Chondrocyte (in vitro differentiated cells): ENCODE measurements around the gene EIF2AK2. TPM values are rescaled to one million over a fixed set of nuclear protein-coding genes. Genes with fewer than 3 reads are reported as not detected.

Source experiments
- DNase-seq: peaks from one replicate; pipeline ENCODE4 v3.0.0; 2021; ENCODE audit warnings: mixed read lengths, low spot score
- H3K27ac Mint-ChIP-seq: one replicate; pipeline ENCODE4 v1.8.0; 2021; ENCODE audit warnings: mild to moderate bottlenecking, moderate library complexity, mixed read lengths; ENCODE audit not compliant: unreplicated experiment
- H3K27me3 Mint-ChIP-seq: 2 replicates; pipeline ENCODE4 v1.8.0; 2021; ENCODE audit warnings: low read depth, mixed read lengths
- H3K36me3 Mint-ChIP-seq: 2 replicates; pipeline ENCODE4 v1.8.0; 2021; ENCODE audit warnings: low read depth, mixed read lengths
- H3K4me1 Mint-ChIP-seq: 2 replicates; pipeline ENCODE4 v1.8.0; 2021; ENCODE audit warnings: low read depth, mild to moderate bottlenecking, mixed read lengths
- H3K4me3 Mint-ChIP-seq: one replicate; pipeline ENCODE4 v1.8.0; 2021; ENCODE audit warnings: mild to moderate bottlenecking, moderate library complexity, mixed read lengths; ENCODE audit not compliant: unreplicated experiment
- H3K9me3 Mint-ChIP-seq: 2 replicates; pipeline ENCODE4 v1.8.0; 2021; ENCODE audit warnings: low read depth, mixed read lengths
- total RNA-seq: library from RNA; stranded (reverse); gene quantifications from 3 replicates; pipeline ENCODE4 v1.2.1, GENCODE V29; 2021
- TF ChIP-seq, protein P1 (sequence below): fragments of 200-600 bp; sonication (generic); IDR thresholded peaks from 2 replicates; pipeline ENCODE4 v1.5.0; 2021; ENCODE audit warnings: antibody characterized with exemption, mild to moderate bottlenecking, moderate library complexity

EIF2AK2 gene
- total RNA-seq, 1 donor from 2014 or later, result 46.4 TPM

DNA sequence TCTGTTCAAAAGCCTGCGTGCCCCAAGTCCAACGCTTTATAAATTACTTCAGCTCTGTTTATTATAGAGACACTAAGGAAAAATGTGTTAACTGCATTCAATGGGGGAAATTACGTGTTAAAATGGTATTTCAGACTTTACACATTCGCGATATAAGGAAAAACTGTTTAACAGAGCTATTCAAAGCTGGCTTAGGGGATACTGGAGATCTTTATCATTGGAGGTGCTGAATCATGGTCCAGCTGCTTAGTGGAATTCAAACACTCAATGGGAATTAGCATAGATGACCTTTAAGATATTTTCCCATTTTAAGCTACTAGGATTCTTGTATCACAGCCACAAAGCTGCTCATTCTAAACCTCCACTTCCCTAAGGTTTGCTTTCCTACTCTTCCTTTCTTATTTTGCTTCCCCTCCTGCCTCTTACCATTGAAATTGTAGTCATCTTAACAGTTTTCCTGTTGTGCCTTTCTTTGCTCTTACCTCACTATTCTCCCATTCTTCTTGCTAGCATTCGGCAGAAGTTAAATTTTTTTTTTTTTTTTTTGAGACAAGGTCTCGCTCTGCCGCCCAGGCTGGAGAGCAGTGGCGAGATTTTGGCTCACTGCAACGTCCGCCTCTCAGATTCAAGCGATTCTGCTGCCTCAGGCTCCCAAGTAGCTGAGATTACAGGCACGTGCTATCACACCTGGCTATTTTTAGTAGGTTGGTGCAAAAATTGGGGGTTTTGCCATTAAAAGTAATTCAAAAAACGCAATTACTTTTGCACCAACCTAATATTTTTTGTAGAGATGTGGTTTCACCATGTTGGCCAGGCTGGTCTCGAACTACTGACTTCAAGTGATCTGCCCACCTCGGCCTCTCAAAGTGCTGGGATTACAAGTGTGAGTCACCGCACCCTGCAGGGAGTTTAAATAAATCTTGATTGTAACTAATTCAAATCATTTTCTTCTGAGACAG lies 25.2 kb upstream of the EIF2AK2 start:
- Mint-ChIP-seq H3K27me3 (no peaks in the 10 kb centered on the region), H3K4me1 (peaks cover 5% of the 10 kb centered on the region), H3K9me3 (no peaks in the 10 kb centered on the region), H3K27ac (no peak overlapping the region), H3K4me3 (no peak overlapping the region), H3K36me3 (no peaks in the 10 kb centered on the region)
- DNase-seq, result no peak
- TF ChIP-seq, protein P1, sequence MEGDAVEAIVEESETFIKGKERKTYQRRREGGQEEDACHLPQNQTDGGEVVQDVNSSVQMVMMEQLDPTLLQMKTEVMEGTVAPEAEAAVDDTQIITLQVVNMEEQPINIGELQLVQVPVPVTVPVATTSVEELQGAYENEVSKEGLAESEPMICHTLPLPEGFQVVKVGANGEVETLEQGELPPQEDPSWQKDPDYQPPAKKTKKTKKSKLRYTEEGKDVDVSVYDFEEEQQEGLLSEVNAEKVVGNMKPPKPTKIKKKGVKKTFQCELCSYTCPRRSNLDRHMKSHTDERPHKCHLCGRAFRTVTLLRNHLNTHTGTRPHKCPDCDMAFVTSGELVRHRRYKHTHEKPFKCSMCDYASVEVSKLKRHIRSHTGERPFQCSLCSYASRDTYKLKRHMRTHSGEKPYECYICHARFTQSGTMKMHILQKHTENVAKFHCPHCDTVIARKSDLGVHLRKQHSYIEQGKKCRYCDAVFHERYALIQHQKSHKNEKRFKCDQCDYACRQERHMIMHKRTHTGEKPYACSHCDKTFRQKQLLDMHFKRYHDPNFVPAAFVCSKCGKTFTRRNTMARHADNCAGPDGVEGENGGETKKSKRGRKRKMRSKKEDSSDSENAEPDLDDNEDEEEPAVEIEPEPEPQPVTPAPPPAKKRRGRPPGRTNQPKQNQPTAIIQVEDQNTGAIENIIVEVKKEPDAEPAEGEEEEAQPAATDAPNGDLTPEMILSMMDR, result no peak

GRCh38 chr2:37180640-37181039 lies 23.9 kb upstream of the EIF2AK2 start:
- TF ChIP-seq, protein P1, result no peak
- H3K27ac Mint-ChIP-seq, result no peak overlapping the region
- no peak overlapping the region for H3K4me3 Mint-ChIP-seq
- no peak for DNase-seq
- no peaks in the 10 kb centered on the region for H3K36me3 Mint-ChIP-seq
- no peaks in the 10 kb centered on the region for H3K9me3 Mint-ChIP-seq
- H3K4me1 Mint-ChIP-seq, result peaks cover 5% of the 10 kb centered on the region
- no peaks in the 10 kb centered on the region for H3K27me3 Mint-ChIP-seq

- Mint-ChIP-seq H3K4me3 (no peak overlapping the region), H3K27ac (no peak overlapping the region), H3K9me3 (no peaks in the 10 kb centered on the region), H3K27me3 (no peaks in the 10 kb centered on the region), H3K4me1 (peaks cover 5% of the 10 kb centered on the region), H3K36me3 (no peaks in the 10 kb centered on the region)
- TF ChIP-seq, protein P1, result no peak
- no peak for DNase-seq
Observed at GRCh38 chr2:37180006-37180639, 23.3 kb upstream of the EIF2AK2 start.

DNA sequence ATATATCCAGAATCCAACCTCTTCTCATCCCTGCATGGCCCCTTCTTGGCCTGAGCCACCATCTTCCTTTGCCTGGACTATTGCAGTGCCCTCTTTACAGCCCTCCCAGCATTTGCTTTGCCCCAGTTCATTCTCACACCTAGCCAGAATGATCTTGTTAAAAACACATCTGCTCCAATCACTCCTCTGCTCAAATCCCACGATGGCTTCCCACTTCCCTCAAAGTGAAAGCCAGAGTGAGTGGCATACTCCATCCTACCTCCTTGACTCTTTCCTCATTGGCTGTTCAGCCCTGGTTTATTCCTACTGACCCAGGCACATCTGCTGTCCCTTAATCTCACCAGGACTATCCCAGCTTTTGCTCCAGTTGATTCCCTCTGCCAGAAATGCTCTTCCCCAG lies 17.0 kb upstream of the EIF2AK2 start:
- Mint-ChIP-seq H3K36me3 (no peaks in the 10 kb centered on the region), H3K27me3 (no peaks in the 10 kb centered on the region), H3K27ac (no peak overlapping the region), H3K4me3 (no peak overlapping the region), H3K4me1 (peaks cover 5% of the 10 kb centered on the region), H3K9me3 (no peaks in the 10 kb centered on the region)
- TF ChIP-seq, protein P1, result no peak
- no peak for DNase-seq

- no peak overlapping the region for H3K27ac Mint-ChIP-seq
Observed at GRCh38 chr2:37171624-37171950, 14.8 kb upstream of the EIF2AK2 start.

More at GRCh38 chr2:37171624-37171950, 14.8 kb upstream of the EIF2AK2 start:
- DNase-seq, result no peak
- Mint-ChIP-seq H3K36me3 (no peaks in the 10 kb centered on the region), H3K27me3 (no peaks in the 10 kb centered on the region), H3K4me3 (no peak overlapping the region), H3K4me1 (peaks cover 12% of the 10 kb centered on the region), H3K9me3 (no peaks in the 10 kb centered on the region)
- TF ChIP-seq, protein P1, result no peak
